ENCODE measurements around the gene EIPR1. TPM values are rescaled to one million over a fixed set of nuclear protein-coding genes. Genes with fewer than 3 reads are reported as not detected.

Gene EIPR1
- total and polyA plus RNA-seq, 2 of the 13 experiments (the other 11 are each of a cell fraction or from before 2014, with no cell fraction given) = 70.0 to 96.3 TPM

DNA sequence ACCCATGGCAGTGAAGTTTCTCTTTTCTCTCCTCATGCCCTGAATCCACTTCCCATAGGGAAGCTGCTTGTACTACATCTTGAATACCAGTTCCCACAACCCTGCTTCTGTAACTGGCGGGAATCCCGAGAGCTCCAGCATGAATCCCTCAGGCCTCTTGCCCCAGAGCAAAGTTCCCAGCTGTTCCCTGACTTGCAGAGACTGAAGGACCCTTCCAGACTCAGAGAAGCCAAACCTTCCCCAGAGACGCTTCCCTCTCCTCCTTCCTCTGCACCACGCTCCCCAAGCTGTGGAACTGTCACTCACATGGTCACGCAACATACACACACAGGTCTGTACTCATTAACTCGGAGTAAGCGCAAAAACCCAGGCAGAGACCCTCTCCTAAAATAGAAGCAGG, 28.3 kb upstream of the EIPR1 start (continued):
- TF ChIP-seq ZNF781 (CRISPR knock-in tag; IDR thresholded peaks at IDR 0.05; ENCODE audit: borderline replicate concordance, not compliant biosample characterization) (no peak), ARNTL (CRISPR knock-in tag; IDR thresholded peaks at IDR 0.05) (no peak), KAT7 (CRISPR knock-in tag; IDR thresholded peaks at IDR 0.05; ENCODE audit: borderline replicate concordance) (no peak), ZNF225 (CRISPR knock-in tag; IDR thresholded peaks at IDR 0.05) (no peak), TOE1 (CRISPR knock-in tag; IDR thresholded peaks at IDR 0.05) (no peak)
- TF ChIP-seq, protein P1, sequence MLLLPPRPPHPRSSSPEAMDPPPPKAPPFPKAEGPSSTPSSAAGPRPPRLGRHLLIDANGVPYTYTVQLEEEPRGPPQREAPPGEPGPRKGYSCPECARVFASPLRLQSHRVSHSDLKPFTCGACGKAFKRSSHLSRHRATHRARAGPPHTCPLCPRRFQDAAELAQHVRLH (CRISPR knock-in tag; IDR thresholded peaks at IDR 0.05; ENCODE audit: borderline replicate concordance, low read depth) = no peak
- TF ChIP-seq, protein P2, sequence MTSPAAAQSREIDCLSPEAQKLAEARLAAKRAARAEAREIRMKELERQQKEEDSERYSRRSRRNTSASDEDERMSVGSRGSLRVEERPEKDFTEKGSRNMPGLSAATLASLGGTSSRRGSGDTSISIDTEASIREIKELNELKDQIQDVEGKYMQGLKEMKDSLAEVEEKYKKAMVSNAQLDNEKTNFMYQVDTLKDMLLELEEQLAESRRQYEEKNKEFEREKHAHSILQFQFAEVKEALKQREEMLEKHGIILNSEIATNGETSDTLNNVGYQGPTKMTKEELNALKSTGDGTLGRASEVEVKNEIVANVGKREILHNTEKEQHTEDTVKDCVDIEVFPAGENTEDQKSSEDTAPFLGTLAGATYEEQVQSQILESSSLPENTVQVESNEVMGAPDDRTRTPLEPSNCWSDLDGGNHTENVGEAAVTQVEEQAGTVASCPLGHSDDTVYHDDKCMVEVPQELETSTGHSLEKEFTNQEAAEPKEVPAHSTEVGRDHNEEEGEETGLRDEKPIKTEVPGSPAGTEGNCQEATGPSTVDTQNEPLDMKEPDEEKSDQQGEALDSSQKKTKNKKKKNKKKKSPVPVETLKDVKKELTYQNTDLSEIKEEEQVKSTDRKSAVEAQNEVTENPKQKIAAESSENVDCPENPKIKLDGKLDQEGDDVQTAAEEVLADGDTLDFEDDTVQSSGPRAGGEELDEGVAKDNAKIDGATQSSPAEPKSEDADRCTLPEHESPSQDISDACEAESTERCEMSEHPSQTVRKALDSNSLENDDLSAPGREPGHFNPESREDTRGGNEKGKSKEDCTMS (CRISPR knock-in tag; conservative IDR thresholded peaks at IDR 0.05) = no peak
- TF ChIP-seq, protein P3, sequence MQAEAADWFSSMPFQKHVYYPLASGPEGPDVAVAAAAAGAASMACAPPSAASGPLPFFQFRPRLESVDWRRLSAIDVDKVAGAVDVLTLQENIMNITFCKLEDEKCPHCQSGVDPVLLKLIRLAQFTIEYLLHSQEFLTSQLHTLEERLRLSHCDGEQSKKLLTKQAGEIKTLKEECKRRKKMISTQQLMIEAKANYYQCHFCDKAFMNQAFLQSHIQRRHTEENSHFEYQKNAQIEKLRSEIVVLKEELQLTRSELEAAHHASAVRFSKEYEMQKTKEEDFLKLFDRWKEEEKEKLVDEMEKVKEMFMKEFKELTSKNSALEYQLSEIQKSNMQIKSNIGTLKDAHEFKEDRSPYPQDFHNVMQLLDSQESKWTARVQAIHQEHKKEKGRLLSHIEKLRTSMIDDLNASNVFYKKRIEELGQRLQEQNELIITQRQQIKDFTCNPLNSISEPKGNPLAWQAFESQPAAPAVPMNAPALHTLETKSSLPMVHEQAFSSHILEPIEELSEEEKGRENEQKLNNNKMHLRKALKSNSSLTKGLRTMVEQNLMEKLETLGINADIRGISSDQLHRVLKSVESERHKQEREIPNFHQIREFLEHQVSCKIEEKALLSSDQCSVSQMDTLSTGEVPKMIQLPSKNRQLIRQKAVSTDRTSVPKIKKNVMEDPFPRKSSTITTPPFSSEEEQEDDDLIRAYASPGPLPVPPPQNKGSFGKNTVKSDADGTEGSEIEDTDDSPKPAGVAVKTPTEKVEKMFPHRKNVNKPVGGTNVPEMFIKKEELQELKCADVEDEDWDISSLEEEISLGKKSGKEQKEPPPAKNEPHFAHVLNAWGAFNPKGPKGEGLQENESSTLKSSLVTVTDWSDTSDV (CRISPR knock-in tag; IDR thresholded peaks at IDR 0.05) = no peak
- TF ChIP-seq, protein P4, sequence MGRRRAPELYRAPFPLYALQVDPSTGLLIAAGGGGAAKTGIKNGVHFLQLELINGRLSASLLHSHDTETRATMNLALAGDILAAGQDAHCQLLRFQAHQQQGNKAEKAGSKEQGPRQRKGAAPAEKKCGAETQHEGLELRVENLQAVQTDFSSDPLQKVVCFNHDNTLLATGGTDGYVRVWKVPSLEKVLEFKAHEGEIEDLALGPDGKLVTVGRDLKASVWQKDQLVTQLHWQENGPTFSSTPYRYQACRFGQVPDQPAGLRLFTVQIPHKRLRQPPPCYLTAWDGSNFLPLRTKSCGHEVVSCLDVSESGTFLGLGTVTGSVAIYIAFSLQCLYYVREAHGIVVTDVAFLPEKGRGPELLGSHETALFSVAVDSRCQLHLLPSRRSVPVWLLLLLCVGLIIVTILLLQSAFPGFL (CRISPR knock-in tag; IDR thresholded peaks at IDR 0.05) = no peak

All from HepG2 (cell line).